ENCODE data around the gene NRG3. TPM values are rescaled to one million over a fixed set of nuclear protein-coding genes. Genes with fewer than 3 reads are reported as not detected.

NRG3 gene
- total RNA-seq, 1 experiment from 2014 or later: not detected

DNA sequence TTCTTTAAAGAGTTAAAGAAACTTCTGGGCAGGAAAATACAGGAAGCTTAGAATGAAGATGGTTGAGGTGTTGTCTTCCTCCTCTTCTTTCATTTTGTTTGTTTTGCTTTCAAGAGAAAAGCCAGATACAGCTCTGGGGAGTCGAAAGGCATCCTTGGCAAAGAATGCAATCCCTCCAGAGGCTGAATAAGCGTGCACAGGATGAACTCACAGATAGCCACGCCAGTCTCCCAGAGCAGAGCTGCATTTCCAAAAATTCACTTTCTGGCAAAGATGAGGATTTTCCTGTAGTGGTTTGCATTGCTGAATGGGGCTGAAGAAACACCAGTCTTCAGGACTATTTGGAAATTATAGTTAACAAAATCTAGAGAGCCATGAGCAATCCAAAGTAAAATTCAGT is 336.4 kb downstream of the NRG3 start (continued):
- TF ChIP-seq, protein P1, sequence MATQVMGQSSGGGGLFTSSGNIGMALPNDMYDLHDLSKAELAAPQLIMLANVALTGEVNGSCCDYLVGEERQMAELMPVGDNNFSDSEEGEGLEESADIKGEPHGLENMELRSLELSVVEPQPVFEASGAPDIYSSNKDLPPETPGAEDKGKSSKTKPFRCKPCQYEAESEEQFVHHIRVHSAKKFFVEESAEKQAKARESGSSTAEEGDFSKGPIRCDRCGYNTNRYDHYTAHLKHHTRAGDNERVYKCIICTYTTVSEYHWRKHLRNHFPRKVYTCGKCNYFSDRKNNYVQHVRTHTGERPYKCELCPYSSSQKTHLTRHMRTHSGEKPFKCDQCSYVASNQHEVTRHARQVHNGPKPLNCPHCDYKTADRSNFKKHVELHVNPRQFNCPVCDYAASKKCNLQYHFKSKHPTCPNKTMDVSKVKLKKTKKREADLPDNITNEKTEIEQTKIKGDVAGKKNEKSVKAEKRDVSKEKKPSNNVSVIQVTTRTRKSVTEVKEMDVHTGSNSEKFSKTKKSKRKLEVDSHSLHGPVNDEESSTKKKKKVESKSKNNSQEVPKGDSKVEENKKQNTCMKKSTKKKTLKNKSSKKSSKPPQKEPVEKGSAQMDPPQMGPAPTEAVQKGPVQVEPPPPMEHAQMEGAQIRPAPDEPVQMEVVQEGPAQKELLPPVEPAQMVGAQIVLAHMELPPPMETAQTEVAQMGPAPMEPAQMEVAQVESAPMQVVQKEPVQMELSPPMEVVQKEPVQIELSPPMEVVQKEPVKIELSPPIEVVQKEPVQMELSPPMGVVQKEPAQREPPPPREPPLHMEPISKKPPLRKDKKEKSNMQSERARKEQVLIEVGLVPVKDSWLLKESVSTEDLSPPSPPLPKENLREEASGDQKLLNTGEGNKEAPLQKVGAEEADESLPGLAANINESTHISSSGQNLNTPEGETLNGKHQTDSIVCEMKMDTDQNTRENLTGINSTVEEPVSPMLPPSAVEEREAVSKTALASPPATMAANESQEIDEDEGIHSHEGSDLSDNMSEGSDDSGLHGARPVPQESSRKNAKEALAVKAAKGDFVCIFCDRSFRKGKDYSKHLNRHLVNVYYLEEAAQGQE (IDR thresholded peaks at IDR 0.05; ENCODE audit: low read depth): no peak
- TF ChIP-seq ZNF274 (IDR thresholded peaks at IDR 0.05; ENCODE audit: low read depth, low read length): no peak

DNA sequence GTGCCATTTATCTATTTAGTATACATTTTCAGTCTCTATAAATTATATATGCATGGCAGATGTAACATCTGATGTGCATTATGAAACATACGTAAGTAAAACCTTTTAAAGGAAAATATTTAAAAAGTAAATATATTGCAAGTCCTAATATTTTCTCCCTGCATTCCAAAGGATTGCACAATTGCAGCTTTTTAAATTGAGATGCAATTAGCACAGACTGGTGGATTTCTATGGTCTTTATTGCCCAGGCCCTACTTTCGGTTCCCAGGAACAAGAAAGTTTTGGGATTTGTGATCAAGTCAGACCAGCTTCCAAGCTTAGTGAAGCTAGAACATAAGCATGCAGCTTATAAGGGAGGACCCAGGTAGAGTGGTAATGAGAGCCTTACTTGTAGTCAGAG is 337.8 kb downstream of the NRG3 start:
- H3K9me2 ChIP-seq (ENCODE audit: insufficient read depth): no peaks in the 10 kb centered on the region
- TF ChIP-seq CTCF (IDR thresholded peaks at IDR 0.05 in 2 of 3, conservative IDR thresholded peaks at IDR 0.05 in 1 of 3; ENCODE audit: borderline replicate concordance in 1 of 3, insufficient read depth in 1 of 3, low read depth in 2 of 3, low read length in 2 of 3): no peak
- no peak for TF ChIP-seq JUND (IDR thresholded peaks at IDR 0.05)
- TF ChIP-seq SP1 (IDR thresholded peaks at IDR 0.05; ENCODE audit: low read depth): no peak
- TF ChIP-seq, protein P2, sequence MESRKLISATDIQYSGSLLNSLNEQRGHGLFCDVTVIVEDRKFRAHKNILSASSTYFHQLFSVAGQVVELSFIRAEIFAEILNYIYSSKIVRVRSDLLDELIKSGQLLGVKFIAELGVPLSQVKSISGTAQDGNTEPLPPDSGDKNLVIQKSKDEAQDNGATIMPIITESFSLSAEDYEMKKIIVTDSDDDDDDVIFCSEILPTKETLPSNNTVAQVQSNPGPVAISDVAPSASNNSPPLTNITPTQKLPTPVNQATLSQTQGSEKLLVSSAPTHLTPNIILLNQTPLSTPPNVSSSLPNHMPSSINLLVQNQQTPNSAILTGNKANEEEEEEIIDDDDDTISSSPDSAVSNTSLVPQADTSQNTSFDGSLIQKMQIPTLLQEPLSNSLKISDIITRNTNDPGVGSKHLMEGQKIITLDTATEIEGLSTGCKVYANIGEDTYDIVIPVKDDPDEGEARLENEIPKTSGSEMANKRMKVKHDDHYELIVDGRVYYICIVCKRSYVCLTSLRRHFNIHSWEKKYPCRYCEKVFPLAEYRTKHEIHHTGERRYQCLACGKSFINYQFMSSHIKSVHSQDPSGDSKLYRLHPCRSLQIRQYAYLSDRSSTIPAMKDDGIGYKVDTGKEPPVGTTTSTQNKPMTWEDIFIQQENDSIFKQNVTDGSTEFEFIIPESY (IDR thresholded peaks at IDR 0.05; ENCODE audit: extremely low read depth, insufficient replicate concordance, low read length): no peak
- TF ChIP-seq, protein P3, sequence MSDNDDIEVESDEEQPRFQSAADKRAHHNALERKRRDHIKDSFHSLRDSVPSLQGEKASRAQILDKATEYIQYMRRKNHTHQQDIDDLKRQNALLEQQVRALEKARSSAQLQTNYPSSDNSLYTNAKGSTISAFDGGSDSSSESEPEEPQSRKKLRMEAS (IDR thresholded peaks at IDR 0.05): no peak
- TF ChIP-seq ATF3 (IDR thresholded peaks at IDR 0.05): no peak
- no peak for TF ChIP-seq POLR2A (IDR thresholded peaks at IDR 0.05; ENCODE audit: borderline replicate concordance, extremely low read depth, insufficient read depth, insufficient read length)
- TF ChIP-seq, protein P1 (IDR thresholded peaks at IDR 0.05; ENCODE audit: low read depth): no peak
- TF ChIP-seq SRF (IDR thresholded peaks at IDR 0.05; ENCODE audit: low read depth): no peak
- H3K79me2 ChIP-seq (ENCODE audit: insufficient read depth, low read length): no peaks in the 10 kb centered on the region
- no peak overlapping the region for H3K27ac ChIP-seq (ENCODE audit: low read depth, low read length)
- H4K20me1 ChIP-seq (ENCODE audit: insufficient read depth): no peaks in the 10 kb centered on the region
- RAD21 ChIA-PET (ENCODE audit: low non-redundant PET in 1 of 2, low total read pairs in 2 of 2, uncharacterized antibody in 2 of 2, unreplicated experiment in 2 of 2): no interaction called here
- no peak overlapping the region for H2AFZ ChIP-seq (ENCODE audit: low read depth, low read length, poor library complexity, severe bottlenecking)
- no peak overlapping the region for H3K4me3 ChIP-seq (replicated peaks in 1 of 2; ENCODE audit: low read depth in 1 of 2, low read length in 2 of 2)
- H3K9me3 ChIP-seq (ENCODE audit: control insufficient read depth in 1 of 2, insufficient read depth in 1 of 2, low read depth in 1 of 2, low read length in 2 of 2): peaks cover 8 to 14% of the 10 kb centered on the region in 2 experiments; a peak in 3 of 4 replicates
- ATAC-seq (no peak), DNase-seq (ENCODE audit: low read depth, low spot score) (no peak)
- no TSS peak for BruUV-seq (replicated peaks)
- no peak overlapping the region for H3K4me2 ChIP-seq (ENCODE audit: low read length)
- CTCF ChIA-PET: no interaction called here
- intact Hi-C loops (cut with micrococcal nuclease): no loop called here
- POLR2A ChIA-PET: no interaction called here
- H3K4me1 ChIP-seq (ENCODE audit: control insufficient read depth in 1 of 2, insufficient read depth in 2 of 2, low read length in 2 of 2): no peaks in the 10 kb centered on the region
- H3K27me3 ChIP-seq (ENCODE audit: insufficient read depth, low read length): no peaks in the 10 kb centered on the region
- no peak overlapping the region for H3K9ac ChIP-seq (ENCODE audit: low read length)
- H3K36me3 ChIP-seq (ENCODE audit: control insufficient read depth in 1 of 2, insufficient read depth in 2 of 2, low read length in 2 of 2): no peaks in the 10 kb centered on the region
